Activated CD4-positive, alpha-beta T cell treated with anti-CD3 and anti-CD28 coated beads, Interleukin-2, amount 10 ng/mL, durations not matched to agents 24 days and 14 days (primary cell): Measurements from ENCODE around the gene PCGF5. TPM values are rescaled to one million over a fixed set of nuclear protein-coding genes. Genes with fewer than 3 reads are reported as not detected.
A peak's percentile ranks its signal among the peaks of the same experiment; 100 is the strongest.
"Not testable (repeated sequence)": the region's sequence is repeated elsewhere in the genome, so short reads cannot be mapped to it uniquely, and the experiment has no call there.

Experiments used
- DNase-seq: peaks from one replicate; pipeline ENCODE4 v3.0.0; 2022
- H3K27ac Mint-ChIP-seq: one replicate; pipeline ENCODE4 v1.8.0; 2022; ENCODE audit warnings: mild to moderate bottlenecking, mixed read lengths
- H3K27me3 Mint-ChIP-seq: one replicate; pipeline ENCODE4 v1.8.0; 2022; ENCODE audit warnings: mixed read lengths
- H3K36me3 Mint-ChIP-seq: one replicate; pipeline ENCODE4 v1.8.0; 2022; ENCODE audit warnings: low read depth, mild to moderate bottlenecking, mixed read lengths
- H3K4me1 Mint-ChIP-seq: one replicate; pipeline ENCODE4 v1.8.0; 2021; ENCODE audit warnings: mixed read lengths
- H3K4me3 Mint-ChIP-seq: one replicate; pipeline ENCODE4 v1.8.0; 2022; ENCODE audit warnings: mild to moderate bottlenecking, moderate library complexity, mixed read lengths
- H3K9me3 Mint-ChIP-seq: one replicate; pipeline ENCODE4 v1.8.0; 2021; ENCODE audit warnings: mixed read lengths
- intact Hi-C: fragments of 100-400 bp; cut with micrococcal nuclease; formaldehyde crosslinking; loops from one replicate; pipeline ENCODE4 v1.15.1; 2023
- total RNA-seq: library from RNA; stranded (reverse); gene quantifications from 2 replicates; pipeline ENCODE4 v1.2.3, GENCODE V29; 2022

The PCGF5 gene
- total RNA-seq, result 42.1 and 45.4 TPM in 2 replicates

- DNase-seq, result peak; percentile 97
- no peaks in the 10 kb centered on the region for H3K9me3 Mint-ChIP-seq
- H3K27ac Mint-ChIP-seq, result peak within 1 kb of the TSS; percentile 87
- H3K4me3 Mint-ChIP-seq, result peak within 1 kb of the TSS; percentile 96
- intact Hi-C loops, result loop anchor here (1.0 to 2.0 kb wide), 4 partner anchors 19 to 214 kb away; no protein-coding TSS in a partner anchor
- H3K27me3 Mint-ChIP-seq, result no peaks in the 10 kb centered on the region
- H3K36me3 Mint-ChIP-seq, result peaks cover 21% of the 10 kb centered on the region
- peaks cover 46% of the 10 kb centered on the region for H3K4me1 Mint-ChIP-seq
These were observed at the start of gene PCGF5 for GRCh38 chr10:91220194-91220953. TSS of gene PCGF5 (plus strand) at chr10:91220663. CDS start at chr10:91222872, 2,209 bp downstream.

- Mint-ChIP-seq H3K36me3 (peaks cover 37% of the 10 kb centered on the region), H3K27ac (no peak overlapping the region), H3K4me3 (no peak overlapping the region), H3K9me3 (peaks cover 14% of the 10 kb centered on the region), H3K4me1 (peaks cover 20% of the 10 kb centered on the region), H3K27me3 (no peaks in the 10 kb centered on the region)
- DNase-seq, result no peak
- intact Hi-C loops, result no loop called here
These were observed 49.0 kb upstream of the PCGF5 start for GRCh38 chr10:91171485-91171884.

GRCh38 chr10:91172348-91172747, 48.1 kb upstream of the PCGF5 start:
- DNase-seq, result no peak
- Mint-ChIP-seq H3K4me1 (peaks cover 19% of the 10 kb centered on the region), H3K4me3 (no peak overlapping the region), H3K27ac (no peak overlapping the region), H3K9me3 (peaks cover 14% of the 10 kb centered on the region), H3K36me3 (peaks cover 40% of the 10 kb centered on the region), H3K27me3 (no peaks in the 10 kb centered on the region)
- intact Hi-C loops, result no loop called here

GRCh38 chr10:91185239-91185875, 35.1 kb upstream of the PCGF5 start:
- Mint-ChIP-seq H3K9me3 (peaks cover 16% of the 10 kb centered on the region), H3K27ac (no peak overlapping the region)
- intact Hi-C loops, result no loop called here

DNA sequence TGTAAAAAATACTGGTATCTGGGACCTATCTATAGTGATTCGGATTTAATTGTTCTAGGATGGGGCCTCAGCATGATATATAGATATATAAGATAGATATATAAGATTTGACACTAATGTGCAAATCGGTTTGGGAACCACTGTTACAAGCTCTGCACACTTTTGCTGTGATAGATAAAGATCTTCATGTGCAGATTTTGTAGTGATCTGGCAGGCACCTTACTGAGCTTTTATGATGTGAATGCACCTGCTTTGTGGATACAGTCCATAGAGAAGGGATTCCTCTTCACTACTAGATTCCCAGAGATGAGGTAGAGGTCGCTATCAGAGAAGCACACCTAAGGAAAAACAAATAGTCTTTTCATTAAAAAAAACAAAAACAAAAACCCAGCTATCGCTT, 33.3 kb upstream of the PCGF5 start:
- H3K9me3 Mint-ChIP-seq, result peaks cover 12% of the 10 kb centered on the region
- H3K27ac Mint-ChIP-seq, result no peak overlapping the region
- peaks cover 13% of the 10 kb centered on the region for H3K36me3 Mint-ChIP-seq
- intact Hi-C loops, result no loop called here
- peaks cover 30% of the 10 kb centered on the region for H3K4me1 Mint-ChIP-seq
- no peak overlapping the region for H3K4me3 Mint-ChIP-seq
- peaks cover 2% of the 10 kb centered on the region for H3K27me3 Mint-ChIP-seq
- DNase-seq, result no peak

More at GRCh38 chr10:91185239-91185875, 35.1 kb upstream of the PCGF5 start:
- Mint-ChIP-seq H3K27me3 (peaks cover 2% of the 10 kb centered on the region), H3K36me3 (peaks cover 13% of the 10 kb centered on the region), H3K4me1 (peaks cover 20% of the 10 kb centered on the region), H3K4me3 (no peak overlapping the region)
- peak; percentile 40 for DNase-seq

DNA sequence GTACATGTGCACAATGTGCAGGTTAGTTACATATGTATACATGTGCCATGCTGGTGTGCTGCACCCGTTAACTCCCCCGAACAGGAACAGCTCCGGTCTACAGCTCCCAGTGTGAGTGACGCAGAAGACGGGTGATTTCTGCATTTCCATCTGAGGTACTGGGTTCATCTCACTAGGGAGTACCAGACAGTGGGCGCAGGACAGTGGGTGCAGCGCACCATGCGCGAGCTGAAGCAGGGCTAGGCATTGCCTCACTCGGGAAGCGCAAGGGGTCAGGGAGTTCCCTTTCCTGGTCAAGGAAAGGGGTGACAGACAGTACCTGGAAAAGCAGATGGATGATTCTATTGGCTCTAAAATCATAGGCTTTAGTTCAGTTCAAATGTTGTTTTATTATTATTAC, 32.5 kb upstream of the PCGF5 start:
- H3K27me3 Mint-ChIP-seq, H3K4me3 Mint-ChIP-seq, DNase-seq, H3K9me3 Mint-ChIP-seq, H3K27ac Mint-ChIP-seq, intact Hi-C loops: not testable (repeated sequence)
- Mint-ChIP-seq H3K4me1 (peaks cover 31% of the 10 kb centered on the region), H3K36me3 (peaks cover 15% of the 10 kb centered on the region)

GRCh38 chr10:91188889-91189288, 31.6 kb upstream of the PCGF5 start:
- no peak overlapping the region for H3K27ac Mint-ChIP-seq
- peaks cover 9% of the 10 kb centered on the region for H3K9me3 Mint-ChIP-seq
- no peak overlapping the region for H3K4me3 Mint-ChIP-seq
- intact Hi-C loops, result no loop called here
- H3K27me3 Mint-ChIP-seq, result no peaks in the 10 kb centered on the region
- peaks cover 32% of the 10 kb centered on the region for H3K4me1 Mint-ChIP-seq
- peaks cover 17% of the 10 kb centered on the region for H3K36me3 Mint-ChIP-seq
- DNase-seq, result no peak

DNA sequence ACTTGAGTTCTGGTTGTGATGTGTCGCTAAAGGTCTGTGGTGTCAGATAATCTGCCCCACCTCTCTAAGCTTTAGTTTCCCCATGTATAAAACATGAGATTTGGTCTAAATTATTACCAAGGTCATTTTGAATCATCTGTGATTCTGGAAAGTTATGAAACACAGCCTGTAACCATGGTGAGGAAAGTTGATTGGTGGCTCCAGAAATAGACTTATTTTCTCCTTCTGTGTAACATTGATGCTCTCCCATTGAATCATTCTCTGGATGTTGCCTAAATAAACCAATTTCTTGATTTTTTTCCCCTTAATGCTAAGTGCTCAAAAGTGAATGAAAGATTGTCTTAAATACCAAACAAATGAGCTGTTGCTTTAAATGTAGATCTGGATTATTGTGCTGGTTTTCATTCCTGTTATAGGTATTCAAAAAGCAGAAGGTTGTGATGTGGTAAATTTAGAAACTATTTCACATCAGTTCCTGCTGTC, 30.0 kb upstream of the PCGF5 start:
- H3K27ac Mint-ChIP-seq, result no peak overlapping the region
- peaks cover 9% of the 10 kb centered on the region for H3K9me3 Mint-ChIP-seq
- intact Hi-C loops, result no loop called here
- H3K4me1 Mint-ChIP-seq, result peaks cover 39% of the 10 kb centered on the region
- DNase-seq, result no peak
- no peak overlapping the region for H3K4me3 Mint-ChIP-seq
- H3K27me3 Mint-ChIP-seq, result no peaks in the 10 kb centered on the region
- H3K36me3 Mint-ChIP-seq, result peaks cover 20% of the 10 kb centered on the region

- no peak overlapping the region for H3K4me3 Mint-ChIP-seq
- peaks cover 20% of the 10 kb centered on the region for H3K36me3 Mint-ChIP-seq
- peaks cover 9% of the 10 kb centered on the region for H3K9me3 Mint-ChIP-seq
- DNase-seq, result peak; percentile 37
- H3K27ac Mint-ChIP-seq, result no peak overlapping the region
- H3K4me1 Mint-ChIP-seq, result peaks cover 39% of the 10 kb centered on the region
- H3K27me3 Mint-ChIP-seq, result no peaks in the 10 kb centered on the region
- intact Hi-C loops, result no loop called here
These were observed 29.4 kb upstream of the PCGF5 start for GRCh38 chr10:91190876-91191583.

DNA sequence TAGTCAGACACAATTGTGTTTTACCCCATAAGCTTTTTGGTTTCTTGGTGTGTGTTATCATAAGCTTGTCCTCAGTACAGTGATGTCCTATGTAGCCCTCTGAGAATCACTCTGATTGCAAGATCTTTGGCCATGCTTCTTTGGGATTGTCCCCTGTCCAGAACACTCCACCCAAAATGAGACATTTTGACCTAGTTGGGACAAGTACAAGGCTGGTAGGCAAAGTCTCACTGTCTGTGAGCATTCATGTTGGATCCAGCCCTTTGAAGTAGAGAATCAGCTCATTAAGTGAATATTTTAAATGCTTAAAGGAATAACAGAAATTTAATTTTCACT, 28.9 kb upstream of the PCGF5 start:
- Mint-ChIP-seq H3K9me3 (peaks cover 9% of the 10 kb centered on the region), H3K27me3 (no peaks in the 10 kb centered on the region), H3K4me3 (no peak overlapping the region), H3K27ac (no peak overlapping the region), H3K36me3 (peaks cover 18% of the 10 kb centered on the region), H3K4me1 (peaks cover 40% of the 10 kb centered on the region)
- peak; percentile 35 for DNase-seq
- intact Hi-C loops, result no loop called here

- H3K4me1 Mint-ChIP-seq, result peaks cover 53% of the 10 kb centered on the region
These were observed 25.8 kb upstream of the PCGF5 start for GRCh38 chr10:91194497-91195179.

DNA sequence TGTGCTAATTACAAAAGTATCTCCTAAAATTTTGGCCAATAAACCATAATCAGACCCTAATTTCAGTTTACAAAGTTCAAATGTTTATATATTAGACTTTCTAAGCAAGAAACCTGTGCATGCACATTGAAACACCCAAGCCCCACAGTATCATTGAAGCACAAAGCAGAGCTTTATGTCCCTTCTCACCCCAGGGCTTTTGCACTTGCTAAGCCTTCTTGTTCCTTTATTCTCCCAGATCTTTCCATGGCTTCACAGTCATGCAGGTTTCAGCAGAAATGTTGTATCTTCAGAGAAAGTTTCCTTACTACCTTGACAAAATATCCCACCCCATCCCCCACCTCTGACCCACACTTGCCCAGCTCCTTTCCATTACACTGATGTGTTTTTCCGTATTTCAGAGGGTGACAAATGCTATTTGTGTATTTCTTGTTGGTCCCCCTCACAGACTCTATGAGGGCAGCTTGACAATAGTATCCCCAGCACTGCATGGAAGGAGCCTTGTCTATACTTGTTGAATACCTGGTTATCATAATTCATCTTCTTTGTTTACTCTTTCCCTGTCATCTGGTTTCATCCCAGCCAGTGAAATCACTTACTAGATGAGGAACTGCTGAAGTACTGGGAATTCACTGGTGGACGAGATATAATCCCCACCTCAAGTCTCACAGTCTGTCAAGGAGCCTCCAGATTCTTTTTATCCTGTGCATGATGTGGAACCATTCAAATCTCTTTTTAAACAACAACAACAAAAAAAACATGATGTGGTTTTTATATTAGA, 24.0 kb upstream of the PCGF5 start:
- intact Hi-C loops, result no loop called here
- Mint-ChIP-seq H3K4me1 (peaks cover 62% of the 10 kb centered on the region), H3K36me3 (peaks cover 21% of the 10 kb centered on the region), H3K27me3 (no peaks in the 10 kb centered on the region), H3K4me3 (no peak overlapping the region), H3K27ac (no peak overlapping the region), H3K9me3 (peaks cover 9% of the 10 kb centered on the region)
- DNase-seq, result no peak

More at GRCh38 chr10:91194497-91195179, 25.8 kb upstream of the PCGF5 start:
- intact Hi-C loops, result loop anchor here (2.0 kb wide), 1 partner anchor 188 kb away; no protein-coding TSS in a partner anchor
- H3K27me3 Mint-ChIP-seq, result no peaks in the 10 kb centered on the region
- peak overlapping the region; percentile 0 for H3K4me3 Mint-ChIP-seq
- peaks cover 9% of the 10 kb centered on the region for H3K9me3 Mint-ChIP-seq
- no peak for DNase-seq
- H3K36me3 Mint-ChIP-seq, result peaks cover 22% of the 10 kb centered on the region
- peak overlapping the region; percentile 70 for H3K27ac Mint-ChIP-seq

- Mint-ChIP-seq H3K4me1 (peaks cover 66% of the 10 kb centered on the region), H3K9me3 (peaks cover 9% of the 10 kb centered on the region), H3K27me3 (no peaks in the 10 kb centered on the region), H3K27ac (peak overlapping the region; percentile 8), H3K36me3 (peaks cover 21% of the 10 kb centered on the region), H3K4me3 (no peak overlapping the region)
- DNase-seq, result no peak
- intact Hi-C loops, result no loop called here
These were observed 23.3 kb upstream of the PCGF5 start for GRCh38 chr10:91197127-91197526.
